ENCODE results near the gene NMT1.

- TF ChIP-seq, protein P1, sequence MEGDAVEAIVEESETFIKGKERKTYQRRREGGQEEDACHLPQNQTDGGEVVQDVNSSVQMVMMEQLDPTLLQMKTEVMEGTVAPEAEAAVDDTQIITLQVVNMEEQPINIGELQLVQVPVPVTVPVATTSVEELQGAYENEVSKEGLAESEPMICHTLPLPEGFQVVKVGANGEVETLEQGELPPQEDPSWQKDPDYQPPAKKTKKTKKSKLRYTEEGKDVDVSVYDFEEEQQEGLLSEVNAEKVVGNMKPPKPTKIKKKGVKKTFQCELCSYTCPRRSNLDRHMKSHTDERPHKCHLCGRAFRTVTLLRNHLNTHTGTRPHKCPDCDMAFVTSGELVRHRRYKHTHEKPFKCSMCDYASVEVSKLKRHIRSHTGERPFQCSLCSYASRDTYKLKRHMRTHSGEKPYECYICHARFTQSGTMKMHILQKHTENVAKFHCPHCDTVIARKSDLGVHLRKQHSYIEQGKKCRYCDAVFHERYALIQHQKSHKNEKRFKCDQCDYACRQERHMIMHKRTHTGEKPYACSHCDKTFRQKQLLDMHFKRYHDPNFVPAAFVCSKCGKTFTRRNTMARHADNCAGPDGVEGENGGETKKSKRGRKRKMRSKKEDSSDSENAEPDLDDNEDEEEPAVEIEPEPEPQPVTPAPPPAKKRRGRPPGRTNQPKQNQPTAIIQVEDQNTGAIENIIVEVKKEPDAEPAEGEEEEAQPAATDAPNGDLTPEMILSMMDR (IDR thresholded peaks at IDR 0.05; ENCODE audit: poor library complexity), result no peak
- TF ChIP-seq EZH2phosphoT487 (IDR thresholded peaks at IDR 0.05; ENCODE audit: low read depth, severe bottlenecking, unreplicated experiment), result no peak
- TF ChIP-seq EZH2 (IDR thresholded peaks at IDR 0.05; ENCODE audit: borderline replicate concordance), result no peak
Measured at GRCh38 chr17:45050481-45051059, 10.5 kb upstream of the NMT1 start.
